NCI-H1436 (cell line): ENCODE results near the gene LLGL1.

Experiments
- DNase-seq: peaks from one replicate; lab custom pipeline; 2025; lab: John Stamatoyannopoulos, UW

LLGL1 gene

DNA sequence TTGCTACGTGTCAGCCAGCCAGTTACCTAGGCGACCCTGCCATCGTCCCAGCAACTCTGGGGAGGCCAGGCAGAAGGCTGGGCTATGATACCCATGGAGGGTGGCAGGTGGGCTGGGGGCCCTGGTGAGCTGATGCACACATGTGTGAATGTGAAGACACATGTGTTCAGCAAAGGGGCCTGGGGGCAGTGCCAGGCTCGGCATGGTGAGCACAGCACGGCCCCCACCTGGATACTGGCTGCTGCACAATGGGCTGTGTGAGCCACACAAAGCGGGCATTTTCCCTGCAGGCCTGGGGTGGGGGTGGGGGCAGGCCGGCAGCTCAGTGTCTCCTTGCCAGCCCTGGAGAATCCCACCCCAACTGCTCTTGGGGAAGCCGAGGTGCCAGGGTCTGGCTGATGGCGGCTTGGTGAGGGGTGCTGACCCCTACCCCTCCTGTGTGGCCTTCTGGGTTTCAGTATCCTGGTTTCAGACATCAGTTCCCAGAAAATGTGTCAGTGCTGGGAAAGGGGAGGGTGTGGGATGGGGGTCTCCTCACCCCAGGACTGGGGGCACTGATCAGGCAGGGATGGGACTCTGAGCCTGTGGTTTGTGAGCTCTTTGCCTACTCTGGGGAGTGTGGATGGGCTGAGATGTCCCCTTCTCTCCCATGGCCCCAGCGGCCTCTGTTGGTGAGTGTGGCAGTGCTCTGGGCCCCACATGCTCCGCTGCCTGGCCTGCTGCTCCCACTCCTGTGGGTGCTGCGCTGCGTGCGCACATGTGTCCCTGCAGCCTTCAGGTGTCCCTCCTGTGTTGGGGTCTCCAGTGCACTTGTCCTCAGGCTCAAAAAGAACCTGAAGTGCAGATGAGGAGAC is 5.1 kb downstream of the LLGL1 start:
- DNase-seq = no peak

GRCh38 chr17:18231164-18231563 is 5.7 kb downstream of the LLGL1 start:
- no peak for DNase-seq

GRCh38 chr17:18233803-18234518 is 8.5 kb downstream of the LLGL1 start:
- no peak for DNase-seq

- DNase-seq = no peak
Observed at GRCh38 chr17:18234853-18235380, 9.5 kb downstream of the LLGL1 start.

DNA sequence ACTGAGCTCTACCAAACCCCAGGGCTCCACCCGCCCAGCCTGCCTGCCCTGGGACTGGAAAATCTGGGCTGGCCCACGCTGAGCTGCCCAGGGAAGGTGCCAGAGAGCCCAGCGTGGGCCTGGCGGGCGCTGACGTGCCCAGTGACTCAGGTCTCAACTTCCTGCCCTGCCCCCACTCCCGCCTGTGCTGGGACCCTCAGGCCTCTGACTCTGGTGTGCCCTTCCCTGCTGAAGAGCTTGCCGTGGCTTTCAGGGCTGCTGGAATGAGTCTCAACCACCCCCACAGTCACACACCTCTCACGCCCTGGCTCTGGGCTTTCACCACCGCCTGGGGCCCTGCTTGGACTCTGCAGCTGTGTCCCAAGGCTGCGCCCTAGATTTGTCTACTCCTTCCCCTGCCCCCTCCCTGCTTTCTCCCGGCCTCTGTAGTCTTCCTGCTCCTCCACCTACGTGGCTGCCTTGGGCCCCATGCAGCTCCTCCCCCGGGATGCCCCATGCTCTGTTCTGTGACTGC is 10.4 kb downstream of the LLGL1 start:
- DNase-seq = no peak

DNA sequence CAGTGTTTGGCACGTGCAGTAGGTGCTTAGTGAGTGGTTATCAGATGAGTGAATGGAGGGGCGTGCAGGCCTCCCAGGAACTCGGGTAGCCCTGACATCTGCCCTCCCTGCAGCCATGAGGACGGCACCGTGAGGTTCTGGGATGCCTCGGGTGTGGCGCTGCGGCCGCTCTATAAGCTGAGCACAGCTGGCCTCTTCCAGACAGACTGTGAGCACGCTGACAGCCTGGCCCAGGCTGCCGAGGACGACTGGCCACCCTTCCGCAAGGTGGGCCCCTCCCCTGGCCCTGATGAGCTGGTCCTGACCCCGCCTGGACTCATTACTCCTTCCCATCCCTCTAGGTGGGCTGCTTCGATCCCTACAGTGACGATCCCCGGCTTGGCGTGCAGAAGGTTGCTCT is 11.1 kb downstream of the LLGL1 start:
- no peak for DNase-seq

DNA sequence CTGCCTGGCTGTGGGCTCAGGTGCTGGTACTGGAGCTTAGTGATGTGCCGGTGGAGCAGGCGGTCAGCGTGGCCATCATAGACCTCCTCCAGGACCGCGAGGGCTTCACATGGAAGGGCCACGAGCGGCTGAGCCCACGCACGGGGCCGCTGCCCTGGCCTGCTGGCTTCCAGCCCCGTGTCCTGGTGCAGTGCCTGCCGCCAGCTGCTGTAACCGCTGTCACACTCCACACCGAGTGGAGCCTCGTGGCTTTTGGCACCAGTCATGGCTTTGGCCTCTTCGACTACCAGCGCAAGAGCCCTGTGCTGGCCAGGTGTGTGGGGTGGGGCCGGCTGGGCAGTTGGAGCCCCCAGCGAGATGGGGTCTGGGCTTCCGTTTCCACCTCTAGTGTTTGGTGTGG is 12.0 kb downstream of the LLGL1 start:
- no peak for DNase-seq

- no peak for DNase-seq
Observed at GRCh38 chr17:18238299-18238698, 12.9 kb downstream of the LLGL1 start.

DNA sequence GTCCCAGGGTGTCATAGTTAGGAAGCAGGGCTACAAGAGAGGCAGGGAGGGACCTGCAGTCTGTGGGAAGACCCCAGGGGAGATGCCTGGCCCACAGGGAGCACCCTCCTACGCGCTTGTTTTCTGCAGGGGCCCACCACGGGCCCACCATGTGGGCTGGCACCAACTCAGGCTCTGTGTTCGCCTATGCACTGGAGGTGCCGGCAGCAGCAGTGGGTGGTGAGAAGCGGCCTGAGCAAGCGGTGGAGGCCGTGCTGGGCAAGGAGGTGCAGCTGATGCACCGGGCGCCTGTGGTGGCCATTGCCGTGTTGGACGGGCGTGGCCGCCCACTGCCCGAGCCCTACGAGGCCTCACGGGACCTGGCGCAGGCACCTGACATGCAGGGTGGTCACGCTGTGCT is 15.0 kb downstream of the LLGL1 start:
- no peak for DNase-seq

GRCh38 chr17:18241229-18241871 is 15.9 kb downstream of the LLGL1 start:
- DNase-seq = no peak

GRCh38 chr17:18245038-18245776 is 19.8 kb downstream of the LLGL1 start:
- DNase-seq = no peak

DNA sequence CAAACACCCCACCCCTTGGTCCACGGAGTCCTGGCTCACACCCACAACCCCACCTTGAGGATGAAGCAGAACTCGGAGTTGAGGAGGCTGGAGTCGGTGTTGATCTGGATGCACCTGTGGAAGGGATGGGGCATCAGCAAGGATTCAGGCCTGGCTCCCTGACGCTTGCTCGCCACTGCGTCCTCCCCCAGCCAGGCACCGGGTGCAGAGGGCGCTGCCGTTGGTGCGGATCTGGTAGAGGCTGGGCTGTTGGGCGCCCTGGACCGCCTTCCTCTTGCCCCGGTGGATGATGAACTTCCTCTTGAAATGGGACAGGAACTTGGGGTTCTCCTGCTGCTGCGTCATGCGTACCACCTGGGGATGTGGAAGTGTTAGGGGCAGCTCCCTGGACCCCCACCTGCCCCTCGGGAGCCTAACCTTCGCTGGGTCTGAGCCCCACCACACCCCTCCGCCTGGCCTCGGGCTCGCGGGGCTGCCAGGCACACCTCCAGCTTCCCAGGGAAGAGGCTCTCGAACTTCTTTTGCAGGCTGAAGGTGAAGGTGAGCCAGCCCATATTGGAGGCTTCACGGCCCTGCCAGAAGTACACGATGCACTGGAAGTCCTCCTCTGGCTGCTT is 20.8 kb downstream of the LLGL1 start:
- DNase-seq = no peak

DNA sequence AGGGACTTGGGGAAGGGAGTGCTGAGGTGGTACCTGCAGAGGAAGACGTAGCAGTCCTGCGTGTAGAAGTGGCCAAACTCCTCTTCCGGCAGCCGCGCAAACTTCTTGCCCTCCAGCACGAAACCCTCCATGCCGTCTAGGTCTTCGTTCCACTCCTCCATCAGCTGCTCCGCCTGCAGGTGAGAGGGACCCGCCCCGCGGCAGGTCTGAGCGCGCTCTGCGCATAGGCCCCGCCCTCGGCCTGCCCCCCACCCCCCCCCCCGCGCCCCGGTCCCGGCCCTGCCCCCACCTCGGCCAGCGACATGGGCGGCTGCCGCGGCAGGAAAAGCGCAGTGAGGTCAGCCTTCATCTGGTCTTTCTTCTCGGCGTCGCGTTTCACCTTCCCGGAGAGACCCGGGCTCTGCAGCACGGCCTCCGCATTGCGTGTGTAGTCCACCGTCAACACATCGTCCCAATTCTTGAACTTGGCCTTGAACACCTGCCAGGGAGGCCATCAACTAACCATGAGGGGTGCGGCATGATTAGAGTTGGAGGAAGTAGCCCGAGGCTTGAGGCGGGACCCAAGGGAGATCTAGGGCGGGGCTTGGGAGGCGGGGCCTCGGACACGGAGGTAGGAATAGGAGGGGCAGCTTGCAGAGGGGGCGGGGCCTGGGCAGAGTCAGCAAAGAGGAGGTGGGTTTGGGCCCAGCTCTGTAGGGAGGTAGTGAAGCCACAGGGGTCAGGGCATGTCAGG is 21.6 kb downstream of the LLGL1 start:
- DNase-seq = peak; percentile 94

DNA sequence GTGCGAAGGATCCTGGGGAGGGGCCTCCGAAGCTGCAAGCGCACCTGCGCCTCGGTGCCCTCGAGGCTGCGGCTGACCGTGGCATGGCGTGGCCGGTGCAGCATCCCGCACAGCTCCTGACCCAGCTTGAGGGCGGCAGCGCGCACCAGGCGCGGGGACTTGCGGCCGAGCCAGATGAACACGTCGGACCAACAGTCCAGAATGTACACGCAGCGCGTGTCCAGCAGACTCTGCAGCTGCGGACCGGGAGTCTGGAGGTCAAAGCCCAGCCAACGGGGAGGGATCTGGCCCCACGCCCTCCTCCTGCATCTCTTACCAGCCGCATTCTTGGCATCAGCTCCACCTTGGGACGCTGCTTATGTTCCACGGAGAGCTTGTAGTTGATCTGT is 22.2 kb downstream of the LLGL1 start:
- DNase-seq = no peak

- peak; percentile 85 for DNase-seq
Observed at GRCh38 chr17:18248300-18248731, 22.9 kb downstream of the LLGL1 start.

DNA sequence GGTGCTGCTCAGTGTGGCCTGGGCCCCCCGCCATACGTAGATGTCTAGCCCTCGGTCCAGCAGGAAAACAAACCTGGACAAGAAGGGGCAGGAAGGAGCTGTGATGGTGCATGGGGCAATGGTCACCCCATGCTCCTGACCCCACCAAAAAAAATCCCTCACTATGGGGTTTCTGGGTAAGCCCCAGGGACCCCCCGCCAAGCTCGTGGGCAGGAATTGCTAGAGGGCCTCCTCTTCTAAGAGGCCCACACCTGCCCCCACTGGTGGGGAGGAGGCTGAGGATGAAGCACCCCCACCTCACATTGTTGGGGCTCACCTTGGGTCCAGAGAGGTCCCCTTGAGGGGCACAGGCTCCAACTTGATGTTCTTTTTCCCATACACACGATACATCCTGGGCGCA is 23.4 kb downstream of the LLGL1 start:
- no peak for DNase-seq

GRCh38 chr17:18250259-18250658 is 24.8 kb downstream of the LLGL1 start:
- peak; percentile 16 for DNase-seq

GRCh38 chr17:18250708-18251107 is 25.3 kb downstream of the LLGL1 start:
- DNase-seq = no peak

DNA sequence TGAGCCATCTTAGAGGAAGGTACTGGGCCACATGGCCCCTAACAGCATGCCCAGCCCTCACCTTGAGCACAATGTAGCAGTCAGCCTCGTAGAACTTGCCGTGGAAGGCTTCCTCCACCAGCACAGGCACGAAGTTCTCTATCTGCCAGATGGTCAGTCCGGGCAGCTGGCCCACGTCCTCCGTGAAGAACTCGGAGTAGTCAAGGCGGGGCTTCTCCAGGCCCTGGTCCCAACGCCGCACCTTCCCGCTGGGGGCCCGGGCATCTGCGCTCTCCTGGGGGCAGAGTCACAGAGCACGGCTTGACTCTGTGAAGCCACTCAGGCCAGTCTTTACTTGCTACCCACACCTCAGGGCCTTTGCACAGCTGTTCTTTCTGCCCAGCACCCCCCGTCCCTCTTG is 25.8 kb downstream of the LLGL1 start:
- DNase-seq = no peak

DNA sequence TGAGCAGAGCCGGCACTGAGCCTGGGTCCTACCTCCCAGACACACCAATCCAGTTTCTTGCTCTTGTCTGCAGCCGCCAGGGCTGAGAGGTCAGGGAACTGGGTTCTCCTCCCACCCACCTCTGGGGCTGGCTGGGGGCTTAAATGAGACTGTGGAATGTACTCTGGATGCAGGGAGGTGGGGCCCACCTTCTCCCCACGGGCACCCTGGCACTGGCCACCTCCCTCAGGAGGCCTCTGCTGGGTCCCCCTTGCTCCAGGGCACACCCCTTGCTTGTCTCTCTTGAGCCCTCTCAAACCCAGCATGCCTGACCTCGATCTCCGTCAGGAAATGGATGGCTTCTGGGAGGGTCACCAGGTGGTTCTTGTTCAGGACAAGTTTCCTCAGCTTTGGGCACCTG is 26.7 kb downstream of the LLGL1 start:
- DNase-seq = no peak
